RWPE1 (cell line): ENCODE results near the gene FCRLB.

Source experiments
- CTCF ChIA-PET: fragments of 350-600 bp; sonication (Branson Sonifier 250); formaldehyde crosslinking; extraction: SDS; loops from one replicate; lab custom pipeline; 2021; lab: Yijun Ruan, JAX
- POLR2A ChIA-PET: fragments of 400-600 bp; formaldehyde crosslinking; extraction: SDS; loops from one replicate; lab custom pipeline; 2020; ENCODE audit warnings: antibody characterized with exemption; ENCODE audit not compliant: low non-redundant PET; lab: Yijun Ruan, JAX
- DNase-seq: peaks from one replicate; pipeline ENCODE4 v3.0.0; 2012; ENCODE audit warnings: low spot score
- H3K27ac ChIP-seq: fragments of 450-650 bp; 2 replicates; pipeline ENCODE4 v1.5.1; 2017
- TF ChIP-seq, protein P1 (sequence below): fragments of 450-650 bp; conservative IDR thresholded peaks from 2 replicates; pipeline ENCODE4 v1.5.1; 2017; ENCODE audit warnings: low read depth, mild to moderate bottlenecking

Gene FCRLB

DNA sequence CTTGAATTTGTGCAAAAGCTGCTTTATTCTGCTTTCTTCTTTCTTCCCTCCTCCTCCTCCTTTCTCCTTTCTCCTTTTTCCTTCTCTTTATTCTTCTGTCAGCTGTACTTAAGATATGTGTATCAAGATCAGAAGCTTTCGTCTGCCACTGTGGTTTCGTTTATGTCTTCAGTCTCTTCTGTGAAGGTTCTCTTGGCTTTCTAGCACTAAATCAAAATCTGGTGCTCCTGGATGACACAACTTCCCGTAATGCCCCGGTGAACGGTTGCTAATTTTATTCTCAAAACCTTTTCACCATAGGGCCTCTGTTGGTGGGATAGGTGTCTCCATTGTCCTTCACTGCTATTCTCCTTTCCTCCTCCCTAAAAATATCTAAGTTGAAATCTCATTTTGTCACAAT, 49.8 kb downstream of the FCRLB start:
- DNase-seq = no peak
- H3K27ac ChIP-seq = no peak overlapping the region
- TF ChIP-seq, protein P1, sequence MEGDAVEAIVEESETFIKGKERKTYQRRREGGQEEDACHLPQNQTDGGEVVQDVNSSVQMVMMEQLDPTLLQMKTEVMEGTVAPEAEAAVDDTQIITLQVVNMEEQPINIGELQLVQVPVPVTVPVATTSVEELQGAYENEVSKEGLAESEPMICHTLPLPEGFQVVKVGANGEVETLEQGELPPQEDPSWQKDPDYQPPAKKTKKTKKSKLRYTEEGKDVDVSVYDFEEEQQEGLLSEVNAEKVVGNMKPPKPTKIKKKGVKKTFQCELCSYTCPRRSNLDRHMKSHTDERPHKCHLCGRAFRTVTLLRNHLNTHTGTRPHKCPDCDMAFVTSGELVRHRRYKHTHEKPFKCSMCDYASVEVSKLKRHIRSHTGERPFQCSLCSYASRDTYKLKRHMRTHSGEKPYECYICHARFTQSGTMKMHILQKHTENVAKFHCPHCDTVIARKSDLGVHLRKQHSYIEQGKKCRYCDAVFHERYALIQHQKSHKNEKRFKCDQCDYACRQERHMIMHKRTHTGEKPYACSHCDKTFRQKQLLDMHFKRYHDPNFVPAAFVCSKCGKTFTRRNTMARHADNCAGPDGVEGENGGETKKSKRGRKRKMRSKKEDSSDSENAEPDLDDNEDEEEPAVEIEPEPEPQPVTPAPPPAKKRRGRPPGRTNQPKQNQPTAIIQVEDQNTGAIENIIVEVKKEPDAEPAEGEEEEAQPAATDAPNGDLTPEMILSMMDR = no peak
- ChIA-PET POLR2A (no interaction called here), CTCF (no interaction called here)

DNA sequence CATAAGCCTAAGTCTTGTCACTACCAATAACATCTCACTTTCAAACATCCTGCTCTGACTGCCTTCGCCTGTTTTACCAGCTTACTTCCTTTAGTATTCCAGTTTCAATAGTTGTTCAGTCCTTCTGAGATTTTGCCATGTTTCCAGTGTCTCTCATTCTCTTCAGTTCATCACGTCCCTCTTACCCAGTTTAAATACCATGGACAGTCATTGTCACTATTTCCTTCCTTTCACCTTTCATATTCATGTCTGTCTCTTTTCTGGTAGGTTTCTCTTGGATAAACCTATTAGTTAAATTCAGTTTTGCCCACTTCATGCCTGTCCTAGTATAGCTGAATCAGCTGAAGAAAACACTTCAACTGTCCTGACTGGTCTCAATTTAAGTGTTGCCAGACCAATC, 50.6 kb downstream of the FCRLB start:
- DNase-seq = no peak
- POLR2A ChIA-PET = no interaction called here
- TF ChIP-seq, protein P1 = no peak
- CTCF ChIA-PET = interaction anchor here (0.6 kb wide), 1 partner anchor 75 kb away, joined by 4 read pairs; no protein-coding TSS in a partner anchor
- H3K27ac ChIP-seq = no peak overlapping the region

DNA sequence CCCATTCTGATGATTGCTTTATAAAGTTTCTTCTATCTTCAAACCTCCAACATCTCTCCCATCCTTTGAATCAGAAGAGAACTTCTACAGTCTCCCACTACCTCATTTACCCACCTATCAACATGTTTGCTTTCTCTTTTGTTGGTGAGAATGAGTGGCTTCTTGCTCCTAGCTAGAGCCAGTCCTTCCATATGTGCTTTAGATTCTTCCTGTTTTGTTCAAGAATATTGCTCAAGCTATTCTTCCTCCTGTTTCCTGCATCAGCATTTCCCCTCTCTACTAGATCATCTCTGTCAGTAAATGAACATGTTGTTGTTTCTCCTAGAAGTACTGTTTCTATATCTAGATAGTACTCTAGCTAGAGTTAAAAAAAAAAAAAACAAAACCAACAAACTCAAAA, 51.1 kb downstream of the FCRLB start:
- TF ChIP-seq, protein P1 = no peak
- DNase-seq = no peak
- ChIA-PET CTCF (interaction anchor here (0.6 kb wide), 1 partner anchor 75 kb away, joined by 4 read pairs; no protein-coding TSS in a partner anchor), POLR2A (no interaction called here)
- no peak overlapping the region for H3K27ac ChIP-seq

DNA sequence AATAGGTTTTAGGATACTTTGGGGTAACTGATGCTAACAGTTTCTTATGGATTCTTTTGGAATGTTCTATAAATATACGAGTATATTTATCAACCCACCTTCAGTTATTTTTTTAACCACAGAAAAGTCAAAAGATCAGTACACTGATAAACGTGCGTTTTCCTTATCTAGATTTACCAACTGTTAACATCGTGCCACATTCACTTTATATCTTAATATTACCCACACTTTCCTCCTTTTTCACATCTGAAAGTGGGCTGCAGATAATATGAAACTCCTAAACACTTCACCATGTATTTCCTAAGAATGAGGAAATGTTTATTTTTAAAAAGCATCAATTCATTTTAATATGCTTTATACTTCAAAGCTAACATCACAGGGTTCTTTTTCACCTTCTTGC, 52.4 kb downstream of the FCRLB start:
- POLR2A ChIA-PET = no interaction called here
- no peak overlapping the region for H3K27ac ChIP-seq
- no peak for DNase-seq
- TF ChIP-seq, protein P1 = no peak
- CTCF ChIA-PET = no interaction called here

DNA sequence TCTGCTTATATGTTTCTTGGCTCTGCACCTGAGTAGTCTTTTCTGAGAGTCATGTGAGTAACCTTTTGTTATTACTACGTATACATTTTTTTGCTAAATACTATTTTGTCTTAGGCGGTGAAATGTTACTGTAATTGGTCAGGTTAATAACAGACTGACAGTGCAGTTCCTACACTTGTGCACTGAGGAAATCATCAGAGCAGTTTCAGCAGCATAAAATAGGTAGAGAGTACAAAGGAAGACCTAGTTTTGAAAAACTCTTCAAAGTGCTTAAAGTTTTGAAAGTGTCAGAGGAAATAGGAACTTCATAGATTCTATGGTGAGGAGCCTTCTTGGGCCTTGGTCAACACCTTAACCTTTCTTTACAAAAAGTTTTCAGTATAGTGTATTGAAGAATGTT, 55.9 kb downstream of the FCRLB start:
- TF ChIP-seq, protein P1 = no peak
- ChIA-PET CTCF (no interaction called here), POLR2A (no interaction called here)
- H3K27ac ChIP-seq = no peak overlapping the region
- no peak for DNase-seq
